Right atrium auricular region (tissue), 2 donors: ENCODE measurements around the gene TMUB1. TPM values are rescaled to one million over a fixed set of nuclear protein-coding genes. Genes with fewer than 3 reads are reported as not detected.

Experiments used
- DNase-seq: peaks from one replicate; pipeline ENCODE4 v3.0.0-alpha.2; 2019; ENCODE audit warnings: low spot score
- H3K27ac ChIP-seq, 2 donors: fragments of 200-600 bp; sonication (generic); 1 replicate in 1 of 2; 2 replicates in 1 of 2; pipeline ENCODE4 v1.5.1; 2016 to 2019
- H3K27me3 ChIP-seq, 2 donors: fragments of 200-600 bp; sonication (generic); one replicate each; pipeline versions ENCODE4 v1.5.1 to v1.6.0; 2017 to 2019
- H3K36me3 ChIP-seq: fragments of 200-600 bp; sonication (generic); one replicate; pipeline ENCODE4 v1.5.1; 2016
- H3K4me1 ChIP-seq, 2 donors: fragments of 200-600 bp; sonication (generic); one replicate each; pipeline versions ENCODE4 v1.5.1 to v1.6.0; 2017 to 2019
- H3K4me3 ChIP-seq, 2 donors: fragments of 200-600 bp; sonication (generic); 1 replicate in 1 of 2; 2 replicates in 1 of 2; pipeline ENCODE4 v1.5.1; 2017 to 2019; ENCODE audit warnings: mild to moderate bottlenecking in 1 of 2, moderate library complexity in 1 of 2
- H3K9me3 ChIP-seq, 2 donors: fragments of 200-600 bp; sonication (generic); one replicate each; pipeline ENCODE4 v1.5.1; 2019
- total RNA-seq, 2 donors: library from RNA; depleted of rRNA; stranded (reverse); fragments of >200 nt; gene quantifications; one replicate each; pipeline ENCODE4 v1.1.0, GENCODE V29; 2016
- TF ChIP-seq, protein P1 (sequence below), 2 donors: fragments of 200-600 bp; sonication (generic); IDR thresholded peaks; one replicate each; pipeline ENCODE4 v1.5.1; 2019; ENCODE audit warnings: antibody characterized with exemption in 2 of 2

TMUB1 gene
- total RNA-seq, 2 donors from 2014 or later = 28.0 to 53.6 TPM

DNA sequence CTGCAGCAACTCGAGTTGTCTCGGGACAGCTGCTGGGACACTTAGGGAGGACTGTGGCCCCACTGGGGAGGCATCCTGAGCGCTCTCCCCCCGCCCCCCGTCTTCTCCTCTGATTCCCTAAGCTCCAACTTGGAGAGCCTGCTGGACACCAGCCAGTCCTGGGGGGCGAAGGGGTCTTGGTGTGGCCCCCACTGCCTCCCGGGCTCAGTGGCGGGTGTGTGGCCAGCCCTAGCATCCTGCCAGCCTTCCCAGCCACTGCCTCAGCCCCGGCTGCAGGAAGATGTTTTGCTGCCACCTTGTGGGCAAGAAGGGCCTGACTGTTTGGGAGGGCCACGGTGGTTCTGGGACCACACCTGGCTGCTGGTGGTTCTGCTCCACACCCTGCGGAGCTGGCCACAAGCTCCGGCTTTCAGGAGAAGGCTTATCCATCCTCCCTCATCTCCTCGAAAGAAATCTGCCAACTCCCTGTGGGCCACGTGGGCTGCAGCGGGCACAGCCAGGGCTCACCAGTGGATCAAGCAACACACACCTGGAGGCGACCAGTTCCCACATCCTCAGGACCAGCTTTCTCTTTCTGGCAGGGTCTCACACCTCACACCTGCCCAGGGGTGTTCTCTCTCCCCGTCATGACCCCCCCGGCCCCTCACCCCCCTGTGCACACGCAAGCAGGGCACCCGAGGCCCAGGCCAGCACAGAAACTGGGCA is 27.8 kb upstream of the TMUB1 start:
- no peak overlapping the region for H3K27ac ChIP-seq
- H3K4me1 ChIP-seq = peaks cover 0 to 33% of the 10 kb centered on the region in 2 donors

DNA sequence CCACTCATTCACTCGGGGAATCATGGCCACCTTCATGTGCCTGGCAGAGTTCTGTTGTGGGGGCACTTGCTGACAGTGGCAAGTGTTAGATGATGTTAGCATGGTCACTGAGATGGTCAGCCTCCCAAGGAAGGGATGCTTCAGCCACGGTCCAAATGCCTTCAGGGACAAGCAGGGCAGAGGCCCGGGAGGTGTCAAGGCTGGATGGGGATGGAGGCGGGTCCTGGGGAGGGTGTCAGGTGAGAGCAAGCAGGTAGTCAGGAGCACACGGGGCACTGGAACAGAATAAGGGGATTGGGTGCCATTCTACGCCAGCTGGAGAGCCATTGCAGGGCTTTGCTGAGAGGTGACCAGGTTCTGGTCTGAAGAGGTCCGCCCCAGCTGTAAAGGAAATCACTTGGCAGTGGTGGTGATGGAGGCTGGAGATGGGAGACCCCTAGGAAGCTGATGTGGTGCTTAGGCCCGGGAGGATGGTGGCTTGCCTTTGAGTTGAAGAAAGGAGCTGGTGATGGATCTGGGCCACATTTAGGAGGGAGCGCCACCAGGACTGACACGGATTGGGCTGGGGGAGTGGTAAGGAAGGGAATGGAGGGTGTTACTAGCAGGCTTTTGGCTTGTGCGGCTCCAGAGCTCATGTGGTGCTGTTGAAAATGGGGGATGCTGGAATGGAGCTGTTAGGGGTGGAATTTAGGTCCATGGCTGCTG is 27.1 kb upstream of the TMUB1 start:
- DNase-seq = no peak
- TF ChIP-seq, protein P1, sequence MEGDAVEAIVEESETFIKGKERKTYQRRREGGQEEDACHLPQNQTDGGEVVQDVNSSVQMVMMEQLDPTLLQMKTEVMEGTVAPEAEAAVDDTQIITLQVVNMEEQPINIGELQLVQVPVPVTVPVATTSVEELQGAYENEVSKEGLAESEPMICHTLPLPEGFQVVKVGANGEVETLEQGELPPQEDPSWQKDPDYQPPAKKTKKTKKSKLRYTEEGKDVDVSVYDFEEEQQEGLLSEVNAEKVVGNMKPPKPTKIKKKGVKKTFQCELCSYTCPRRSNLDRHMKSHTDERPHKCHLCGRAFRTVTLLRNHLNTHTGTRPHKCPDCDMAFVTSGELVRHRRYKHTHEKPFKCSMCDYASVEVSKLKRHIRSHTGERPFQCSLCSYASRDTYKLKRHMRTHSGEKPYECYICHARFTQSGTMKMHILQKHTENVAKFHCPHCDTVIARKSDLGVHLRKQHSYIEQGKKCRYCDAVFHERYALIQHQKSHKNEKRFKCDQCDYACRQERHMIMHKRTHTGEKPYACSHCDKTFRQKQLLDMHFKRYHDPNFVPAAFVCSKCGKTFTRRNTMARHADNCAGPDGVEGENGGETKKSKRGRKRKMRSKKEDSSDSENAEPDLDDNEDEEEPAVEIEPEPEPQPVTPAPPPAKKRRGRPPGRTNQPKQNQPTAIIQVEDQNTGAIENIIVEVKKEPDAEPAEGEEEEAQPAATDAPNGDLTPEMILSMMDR (IDR thresholded peaks at IDR 0.05) = no peak
- Histone ChIP-seq H3K9me3 (no peaks in the 10 kb centered on the region), H3K4me1 (peaks cover 0 to 26% of the 10 kb centered on the region in 2 donors), H3K27ac (peak overlapping the region; percentile 1 to 51), H3K36me3 (no peaks in the 10 kb centered on the region), H3K27me3 (no peaks in the 10 kb centered on the region), H3K4me3 (no peak overlapping the region)

More for the DNA sequence above, 27.8 kb upstream of the TMUB1 start:
- Histone ChIP-seq H3K4me3 (no peak overlapping the region), H3K36me3 (no peaks in the 10 kb centered on the region), H3K27me3 (no peaks in the 10 kb centered on the region), H3K9me3 (no peaks in the 10 kb centered on the region)
- TF ChIP-seq, protein P1 (IDR thresholded peaks at IDR 0.05) = peak; percentile 87 to 96
- peak; percentile 85 for DNase-seq

DNA sequence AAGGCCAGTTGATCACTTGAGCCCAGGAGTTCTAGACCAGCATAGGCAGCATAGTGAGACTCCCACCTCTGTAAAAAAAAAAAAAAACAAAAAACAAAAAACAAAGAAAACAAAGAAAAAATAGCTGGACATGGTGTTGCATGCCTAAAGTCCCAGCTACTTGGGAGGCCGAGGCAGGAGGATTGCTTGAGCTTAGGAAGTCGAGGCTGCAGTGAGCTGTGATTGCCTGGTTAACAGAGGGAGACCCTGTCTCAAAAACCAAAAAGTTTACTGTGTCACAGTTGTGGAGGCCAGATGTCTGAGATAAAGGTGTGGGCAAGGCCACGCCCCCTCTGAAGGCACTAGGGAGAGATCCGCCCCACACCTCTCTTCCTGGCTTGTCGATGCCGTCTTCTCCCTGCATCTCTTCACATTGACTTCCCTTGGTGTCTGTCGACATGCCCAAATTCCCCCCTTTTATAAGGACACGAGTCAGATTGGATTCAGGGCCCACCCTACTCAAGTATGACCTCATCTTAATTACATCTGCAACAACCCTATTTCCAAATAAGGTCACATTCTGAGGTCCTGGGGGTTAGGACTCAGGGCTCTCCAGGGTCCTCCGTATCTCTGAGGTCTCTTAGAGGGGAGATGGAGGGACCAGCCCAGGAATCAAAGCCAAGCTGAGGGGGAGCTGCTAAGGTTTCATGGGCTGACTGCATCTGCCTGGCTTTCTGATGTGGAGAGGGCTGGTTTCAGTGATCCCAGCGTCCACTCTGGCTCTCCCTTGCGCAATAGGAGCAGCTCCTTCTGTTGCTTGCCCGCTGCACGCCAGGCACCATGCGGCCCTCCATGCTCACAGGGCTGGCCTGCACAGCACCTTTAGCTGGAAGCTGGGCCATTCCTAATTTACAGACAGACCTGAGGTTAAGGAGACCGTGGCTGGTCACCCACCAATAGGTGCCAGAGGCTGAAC is 26.1 kb upstream of the TMUB1 start:
- peaks cover 0 to 25% of the 10 kb centered on the region in 2 donors for H3K4me1 ChIP-seq
- H3K36me3 ChIP-seq = peaks cover 4% of the 10 kb centered on the region
- TF ChIP-seq, protein P1 (IDR thresholded peaks at IDR 0.05) = no peak
- peak overlapping the region; percentile 1 to 51 for H3K27ac ChIP-seq
- H3K9me3 ChIP-seq = no peaks in the 10 kb centered on the region
- peak; percentile 76 for DNase-seq
- no peaks in the 10 kb centered on the region for H3K27me3 ChIP-seq
- H3K4me3 ChIP-seq = no peak overlapping the region

DNA sequence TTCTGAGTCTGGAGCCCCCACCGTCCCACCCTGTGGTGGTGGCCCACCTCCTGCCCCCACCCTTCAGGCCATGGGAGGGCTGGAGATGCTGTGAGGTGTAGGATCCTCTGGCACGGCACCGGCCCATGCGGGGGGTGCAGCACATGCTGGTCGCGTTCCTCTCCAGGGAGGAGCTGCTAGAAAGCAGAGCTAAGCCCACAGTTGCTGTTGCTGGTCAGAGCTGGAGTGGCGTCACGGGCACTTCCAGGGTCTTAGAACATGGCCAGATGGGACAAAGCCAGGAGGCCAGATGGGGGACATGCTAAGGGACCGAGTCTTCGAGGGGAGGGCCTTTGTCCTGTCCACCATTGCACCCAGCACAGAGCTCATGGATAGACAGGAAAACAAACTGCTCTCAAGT is 24.6 kb upstream of the TMUB1 start:
- TF ChIP-seq, protein P1 (IDR thresholded peaks at IDR 0.05) = no peak
- Histone ChIP-seq H3K27ac (no peak overlapping the region), H3K27me3 (no peaks in the 10 kb centered on the region), H3K4me3 (no peak overlapping the region), H3K9me3 (no peaks in the 10 kb centered on the region), H3K36me3 (peaks cover 4% of the 10 kb centered on the region), H3K4me1 (peaks cover 0 to 18% of the 10 kb centered on the region in 2 donors)
- no peak for DNase-seq

DNA sequence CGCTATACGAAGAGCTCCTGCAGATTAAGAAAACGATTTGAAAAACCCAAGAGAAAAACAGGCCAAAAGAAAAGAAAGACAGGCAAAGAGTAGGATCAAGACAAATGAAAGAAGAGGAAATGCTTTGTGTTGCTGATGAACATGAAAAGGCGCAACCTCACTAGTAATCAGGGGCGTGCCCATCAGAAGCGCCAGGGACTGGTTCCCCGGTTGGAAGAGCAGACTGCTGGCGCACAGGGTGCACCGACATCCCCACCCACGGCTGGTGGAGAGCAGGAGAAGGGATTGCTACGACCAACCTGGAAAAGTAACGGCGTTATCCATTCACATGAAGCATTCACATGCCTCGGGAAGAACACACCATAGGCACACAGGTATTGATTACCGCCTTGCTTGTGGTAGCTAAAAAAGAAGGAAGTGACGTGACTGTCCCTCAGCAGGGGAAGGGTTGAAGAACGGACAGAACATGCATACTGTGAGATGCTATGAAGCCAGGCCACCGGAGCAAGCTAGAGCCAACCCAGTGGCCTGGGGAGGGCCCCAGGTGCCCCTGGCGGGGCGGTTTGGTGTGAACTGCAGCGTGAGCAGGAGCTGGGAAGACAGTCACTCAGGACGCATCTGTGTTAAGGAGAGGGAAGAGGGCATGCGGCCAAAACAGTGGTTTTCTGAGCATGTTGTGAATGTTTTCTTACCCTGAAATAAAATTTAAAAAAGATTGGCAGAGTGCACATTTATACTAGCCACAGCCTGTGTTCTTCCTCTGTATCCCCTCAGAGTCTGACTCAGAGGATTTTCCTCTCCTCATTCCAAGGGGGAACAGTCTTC is 21.3 kb upstream of the TMUB1 start:
- H3K27ac ChIP-seq = no peak overlapping the region
- H3K9me3 ChIP-seq = no peaks in the 10 kb centered on the region
- no peaks in the 10 kb centered on the region for H3K27me3 ChIP-seq
- peaks cover 4% of the 10 kb centered on the region for H3K36me3 ChIP-seq
- H3K4me1 ChIP-seq = peaks cover 0 to 18% of the 10 kb centered on the region in 2 donors
- TF ChIP-seq, protein P1 (IDR thresholded peaks at IDR 0.05) = no peak
- H3K4me3 ChIP-seq = no peak overlapping the region
- DNase-seq = no peak
